Measurements from ENCODE around the gene C17orf100.

C17orf100 gene

GRCh38 chr17:6651354-6651918 lies at the start of gene C17orf100, which contains the start of gene MED31:
TSS of gene C17orf100 (plus strand) at chr17:6651762. CDS start at chr17:6651914, 152 bp downstream.
TSS of gene MED31 (minus strand) at chr17:6651605. CDS start at chr17:6651528, 77 bp downstream.
- DNase-seq = peak; percentile 95

DNA sequence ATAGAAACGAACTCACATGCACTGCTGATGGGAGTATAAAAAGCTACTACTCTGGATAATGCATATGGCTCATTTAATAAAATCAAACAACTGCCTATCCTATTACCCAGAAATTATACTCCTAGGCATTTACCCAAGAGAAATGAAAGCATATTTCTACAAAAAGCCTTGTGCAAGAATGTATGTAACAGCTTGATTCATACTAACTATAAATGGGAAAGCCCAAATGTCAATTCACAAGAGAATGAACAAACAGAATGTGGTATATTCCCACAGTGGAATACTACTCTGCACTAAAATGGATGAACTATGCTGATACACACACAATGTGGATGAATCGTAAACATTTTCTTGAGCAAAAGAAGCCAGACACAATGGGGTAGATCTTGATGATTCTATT lies 49.4 kb upstream of the C17orf100 start:
- no peak for DNase-seq

DNA sequence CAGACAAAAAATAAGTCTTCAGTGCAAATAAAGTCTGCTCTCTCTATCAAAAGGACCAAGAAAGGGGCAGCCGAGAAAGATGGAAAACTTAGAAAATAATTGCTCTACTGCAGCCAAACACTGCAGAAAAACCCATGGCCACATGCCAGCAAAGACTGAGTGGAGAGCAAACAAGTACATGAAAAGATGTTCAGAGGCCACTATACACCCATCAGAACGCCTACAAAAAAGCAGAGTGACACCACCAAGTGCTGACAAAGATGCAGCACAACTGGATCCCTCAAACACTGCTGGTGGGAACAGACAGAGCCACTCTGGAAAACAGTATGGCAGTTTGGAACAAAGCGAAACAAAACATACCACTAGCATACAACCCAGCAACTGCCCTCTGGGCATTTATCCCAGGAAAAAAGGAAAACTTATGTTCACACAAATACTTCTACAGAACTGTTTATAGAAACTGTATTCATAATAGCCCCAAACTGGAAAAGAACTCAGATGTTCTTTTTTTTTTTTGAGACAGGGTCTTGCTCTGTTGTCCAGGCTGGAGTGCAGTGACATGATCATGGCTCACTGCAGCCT lies 47.7 kb upstream of the C17orf100 start:
- no peak for DNase-seq

DNA sequence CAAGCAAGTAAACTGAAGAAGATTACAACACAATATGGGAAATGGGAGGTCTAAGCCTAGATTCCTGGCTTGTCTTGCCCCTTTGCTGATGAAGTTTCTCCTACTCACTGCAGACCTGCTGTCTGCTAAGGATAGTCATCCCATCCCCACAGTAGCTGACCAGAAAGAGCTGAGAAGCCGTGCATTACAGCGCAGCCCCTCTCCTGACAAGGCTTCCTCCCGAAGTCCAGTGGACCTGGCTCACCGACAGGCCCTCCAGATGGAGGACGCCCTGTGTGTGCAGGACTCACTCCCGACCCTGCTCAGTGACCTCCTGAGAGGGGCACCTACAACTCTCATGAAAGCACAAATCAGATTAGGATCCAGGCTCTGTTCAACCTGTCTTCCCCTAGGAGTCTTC lies 46.4 kb upstream of the C17orf100 start:
- DNase-seq = no peak

DNA sequence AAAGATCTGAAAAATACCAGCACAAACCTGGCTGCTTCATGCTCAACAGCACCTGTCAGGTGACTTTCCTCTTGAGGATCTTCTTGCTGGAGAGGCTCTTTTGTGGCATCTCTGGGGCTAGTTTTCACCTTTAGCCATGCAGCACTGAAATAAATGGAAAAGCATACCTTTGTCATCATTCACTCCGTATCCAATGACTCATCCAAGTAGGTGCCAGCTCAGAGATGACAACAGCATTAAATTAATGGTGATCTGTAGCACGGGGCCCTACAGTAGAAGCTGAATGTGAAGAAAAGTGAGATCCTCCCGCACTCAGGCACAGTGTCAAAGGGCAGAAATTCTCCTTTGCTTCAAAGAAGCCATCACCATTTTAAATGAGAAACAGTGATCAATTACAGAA lies 43.2 kb upstream of the C17orf100 start:
- no peak for DNase-seq

GRCh38 chr17:6610011-6610410 lies 41.6 kb upstream of the C17orf100 start:
- no peak for DNase-seq

DNA sequence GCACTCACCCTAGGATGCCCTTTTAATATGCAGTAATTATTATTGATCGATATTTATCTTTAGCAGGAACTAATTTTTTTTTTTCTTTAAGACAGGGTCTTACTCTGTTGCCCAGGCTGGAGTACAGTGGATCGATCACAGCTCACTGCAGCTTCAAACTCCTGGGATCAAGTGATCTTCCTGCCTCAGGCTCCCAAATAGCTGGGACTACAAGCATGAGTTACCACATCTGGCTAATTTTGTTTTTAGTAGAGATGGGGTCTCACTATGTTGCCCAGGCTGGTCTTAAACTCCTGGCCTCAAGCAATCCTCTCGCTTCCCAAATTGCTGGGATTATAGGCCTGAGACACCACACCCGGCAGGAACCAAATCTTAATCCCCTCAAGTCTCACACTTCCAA lies 40.3 kb upstream of the C17orf100 start:
- DNase-seq = no peak

GRCh38 chr17:6623941-6624340 lies 27.6 kb upstream of the C17orf100 start:
- no peak for DNase-seq

DNA sequence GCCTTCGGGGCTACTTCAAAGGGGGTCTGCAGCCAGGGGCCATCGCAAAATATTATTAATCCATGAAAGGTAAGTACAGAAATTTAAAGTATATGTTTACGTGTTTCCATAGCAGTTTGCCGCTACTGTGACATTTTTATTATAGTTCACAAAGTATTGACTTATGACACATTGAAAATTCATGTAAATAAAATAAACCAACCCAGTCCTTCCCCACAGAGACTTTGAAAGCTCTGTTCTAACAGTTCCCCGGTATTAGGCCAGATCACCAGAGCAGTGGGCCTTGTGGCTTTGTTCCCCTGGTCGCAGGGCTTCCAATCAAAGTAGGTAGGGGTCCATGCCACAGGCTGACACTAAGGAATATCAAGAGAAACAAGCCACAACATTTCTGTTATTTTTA lies 24.9 kb upstream of the C17orf100 start:
- no peak for DNase-seq

DNA sequence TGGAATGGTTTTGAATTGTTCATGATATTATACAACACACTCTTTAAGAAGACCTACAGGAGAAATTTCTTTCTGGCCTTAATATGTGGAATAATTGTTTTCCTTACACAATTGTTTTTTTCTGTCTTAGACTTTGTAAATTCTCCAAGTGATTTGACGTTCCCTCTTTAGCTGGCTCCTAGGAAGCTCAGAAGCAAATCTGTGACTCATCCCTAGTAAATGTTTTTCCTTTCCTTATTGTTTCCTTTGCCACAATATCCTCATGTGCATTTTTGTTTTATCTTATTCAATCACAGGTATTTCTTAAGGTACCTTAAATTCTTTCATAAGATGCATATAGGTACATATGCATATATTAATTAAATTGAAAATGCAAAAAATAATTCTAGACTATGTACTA lies 24.5 kb upstream of the C17orf100 start:
- DNase-seq = no peak

- no peak for DNase-seq
These were observed 21.2 kb upstream of the C17orf100 start for GRCh38 chr17:6630390-6630789.

DNA sequence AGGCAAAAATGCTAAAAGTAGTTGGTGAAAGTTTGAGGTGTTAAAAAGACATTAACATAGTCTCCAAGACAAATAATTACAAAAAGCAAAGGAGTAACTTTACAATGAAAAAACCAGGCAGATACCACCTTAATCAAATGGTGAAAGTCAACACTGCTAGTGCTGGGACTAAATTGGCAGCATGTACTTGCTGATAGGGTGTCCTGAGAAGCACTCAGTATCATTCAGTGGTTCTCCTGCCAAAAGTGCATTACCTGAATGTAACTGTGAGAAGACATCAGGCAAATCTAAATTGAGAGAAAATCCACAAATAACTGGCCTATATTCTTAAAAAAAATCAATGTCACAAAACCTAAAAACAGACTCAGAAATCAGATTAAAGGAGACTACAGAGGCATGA lies 19.0 kb upstream of the C17orf100 start:
- DNase-seq = no peak

DNA sequence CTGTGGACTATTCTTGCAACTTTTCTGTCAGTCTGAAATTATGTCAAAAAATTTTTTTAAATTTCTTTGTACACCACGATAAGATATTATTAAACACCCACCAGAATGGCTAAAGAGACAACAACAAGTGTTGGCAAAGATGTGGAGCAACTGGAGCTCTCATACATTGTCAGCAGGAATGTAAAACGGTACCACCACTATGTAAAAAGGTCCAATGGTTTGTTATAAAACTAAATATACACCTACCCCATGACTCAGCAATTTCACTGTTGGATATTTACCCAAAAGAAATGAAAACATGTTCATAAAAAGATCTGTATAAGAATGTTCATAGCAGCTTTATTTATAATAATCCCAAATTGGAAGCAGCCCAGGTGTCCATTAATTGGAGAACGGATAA lies 18.3 kb upstream of the C17orf100 start:
- no peak for DNase-seq

DNA sequence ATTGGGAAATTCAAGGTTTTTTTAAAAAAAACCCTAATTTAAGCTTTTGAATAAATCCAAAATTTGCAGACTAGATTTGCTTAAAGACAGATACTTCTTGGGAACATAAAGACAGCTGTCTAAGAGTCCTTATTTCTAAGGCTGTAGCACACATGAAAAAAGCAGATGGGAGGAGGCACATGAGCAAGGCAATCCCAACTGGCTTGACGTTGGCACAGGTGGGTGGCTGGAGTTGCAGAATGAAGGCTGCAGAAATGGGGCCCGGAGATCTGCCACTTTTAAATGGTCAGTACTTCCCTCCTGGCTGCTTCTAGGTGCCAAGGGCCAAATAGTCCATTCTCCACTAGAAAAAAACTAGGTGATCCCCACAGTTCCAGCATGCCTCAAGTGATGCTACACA lies 15.5 kb upstream of the C17orf100 start:
- no peak for DNase-seq

GRCh38 chr17:6636616-6637457 lies 14.7 kb upstream of the C17orf100 start:
- no peak for DNase-seq

DNA sequence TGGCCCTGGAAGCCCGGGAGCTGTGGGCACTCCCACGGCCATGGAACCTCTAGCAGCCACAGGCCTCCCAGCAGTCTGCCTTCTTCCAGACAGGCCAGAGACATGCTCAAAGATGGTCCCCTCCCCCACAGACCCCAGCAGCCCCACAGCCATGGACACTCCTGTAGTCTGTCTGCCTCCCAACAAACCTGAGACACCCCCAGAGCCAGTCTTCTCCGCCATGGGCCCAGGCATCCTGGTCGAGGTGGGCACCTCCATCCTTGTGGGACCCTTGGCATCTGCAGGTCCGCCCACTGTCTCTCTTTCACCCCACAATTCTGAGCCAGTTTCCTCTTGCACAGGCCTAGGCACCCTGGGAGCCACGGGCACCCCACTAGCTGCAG lies 14.1 kb upstream of the C17orf100 start:
- DNase-seq = no peak

GRCh38 chr17:6638046-6638908 lies 13.3 kb upstream of the C17orf100 start:
- DNase-seq = no peak

GRCh38 chr17:6639014-6639585 lies 12.5 kb upstream of the C17orf100 start:
- no peak for DNase-seq

GRCh38 chr17:6639586-6640535 lies 11.7 kb upstream of the C17orf100 start:
- DNase-seq = no peak

GRCh38 chr17:6640536-6641246 lies 10.9 kb upstream of the C17orf100 start, which contains the start of the genes KIAA0753 and TXNDC17:
TSS of gene KIAA0753 (minus strand) at chr17:6640711. CDS start at chr17:6635103, 5,608 bp downstream.
TSS of gene TXNDC17 (plus strand) at chr17:6641060. CDS start at chr17:6641083, 23 bp downstream.
- peak; percentile 87 for DNase-seq
